Prostate gland (tissue), 2 donors: ENCODE results near the gene XRN2. TPM values are rescaled to one million over a fixed set of nuclear protein-coding genes. Genes with fewer than 3 reads are reported as not detected.

Source experiments
- DNase-seq: peaks from one replicate; pipeline ENCODE4 v3.0.0-alpha.2; 2019; ENCODE audit warnings: low spot score
- H3K27ac ChIP-seq, 2 donors: fragments of 200-600 bp; sonication (generic); 2 replicates each; pipeline ENCODE4 v1.5.1; 2017 to 2019
- H3K27me3 ChIP-seq: fragments of 200-600 bp; sonication (generic); replicated peaks from 2 replicates; pipeline ENCODE4 v1.5.1; 2019; ENCODE audit not compliant: insufficient read depth
- H3K36me3 ChIP-seq, 2 donors: fragments of 200-600 bp; sonication (generic); 1 replicate in 1 of 2; 2 replicates in 1 of 2; pipeline versions ENCODE4 v1.5.1 to v1.8.1; 2017 to 2019
- H3K4me1 ChIP-seq: fragments of 200-600 bp; sonication (generic); replicated peaks from 2 replicates; pipeline ENCODE4 v1.5.1; 2019
- H3K4me3 ChIP-seq, 2 donors: fragments of 200-600 bp; sonication (generic); 2 replicates each; pipeline ENCODE4 v1.5.1; 2017 to 2019
- H3K9me3 ChIP-seq: fragments of 200-600 bp; sonication (generic); 2 replicates; pipeline ENCODE4 v1.5.1; 2017
- POLR2A ChIP-seq: fragments of 450-650 bp; IDR thresholded peaks from one replicate; pipeline ENCODE4 v1.6.1; 2016; ENCODE audit warnings: antibody characterized with exemption, mild to moderate bottlenecking
- POLR2AphosphoS5 ChIP-seq: sonication (generic); formaldehyde crosslinking; IDR thresholded peaks from one replicate; pipeline ENCODE4 v1.6.1; 2017; ENCODE audit warnings: antibody characterized with exemption
- WGBS: methylation state at CpG from one replicate; pipeline ENCODE4 v1.1.5; 2018; 5-methylcytosine and 5-hydroxymethylcytosine counted together
- intact Hi-C: fragments of 100-400 bp; cut with DNase I; formaldehyde crosslinking; loops from one replicate; pipeline ENCODE4 v1.14.2; 2022
- total RNA-seq, 2 donors: library from RNA; depleted of rRNA; stranded (reverse); fragments of >200 nt; gene quantifications; one replicate each; pipeline ENCODE4 v1.1.0, GENCODE V29; 2016
- TF ChIP-seq, protein P1 (sequence below), 4 experiments: fragments of 200-600 bp in 2 of 4; fragments of 450-650 bp in 2 of 4; sonication (generic) in 2 of 4; IDR thresholded peaks; 1 replicate in 3 of 4; 2 replicates in 1 of 4; pipeline ENCODE4 v1.5.1; 2016 to 2019; ENCODE audit warnings: antibody characterized with exemption in 4 of 4, mild to moderate bottlenecking in 2 of 4, moderate library complexity in 2 of 4

The XRN2 gene
- total RNA-seq, 2 donors from 2014 or later = 49.4 to 51.3 TPM

- TF ChIP-seq POLR2AphosphoS5 = no peak
- TF ChIP-seq, protein P1, sequence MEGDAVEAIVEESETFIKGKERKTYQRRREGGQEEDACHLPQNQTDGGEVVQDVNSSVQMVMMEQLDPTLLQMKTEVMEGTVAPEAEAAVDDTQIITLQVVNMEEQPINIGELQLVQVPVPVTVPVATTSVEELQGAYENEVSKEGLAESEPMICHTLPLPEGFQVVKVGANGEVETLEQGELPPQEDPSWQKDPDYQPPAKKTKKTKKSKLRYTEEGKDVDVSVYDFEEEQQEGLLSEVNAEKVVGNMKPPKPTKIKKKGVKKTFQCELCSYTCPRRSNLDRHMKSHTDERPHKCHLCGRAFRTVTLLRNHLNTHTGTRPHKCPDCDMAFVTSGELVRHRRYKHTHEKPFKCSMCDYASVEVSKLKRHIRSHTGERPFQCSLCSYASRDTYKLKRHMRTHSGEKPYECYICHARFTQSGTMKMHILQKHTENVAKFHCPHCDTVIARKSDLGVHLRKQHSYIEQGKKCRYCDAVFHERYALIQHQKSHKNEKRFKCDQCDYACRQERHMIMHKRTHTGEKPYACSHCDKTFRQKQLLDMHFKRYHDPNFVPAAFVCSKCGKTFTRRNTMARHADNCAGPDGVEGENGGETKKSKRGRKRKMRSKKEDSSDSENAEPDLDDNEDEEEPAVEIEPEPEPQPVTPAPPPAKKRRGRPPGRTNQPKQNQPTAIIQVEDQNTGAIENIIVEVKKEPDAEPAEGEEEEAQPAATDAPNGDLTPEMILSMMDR (IDR thresholded peaks at IDR 0.05) = no peak
- TF ChIP-seq POLR2A = no peak
- no peaks in the 10 kb centered on the region for H3K9me3 ChIP-seq
- peaks cover 3% of the 10 kb centered on the region for H3K4me1 ChIP-seq
- H3K27ac ChIP-seq = no peak overlapping the region
- H3K36me3 ChIP-seq = no peaks in the 10 kb centered on the region
- 34% methylated on average over 2 of the region's 2 CpGs for WGBS
- intact Hi-C loops = no loop called here
- no peaks in the 10 kb centered on the region for H3K27me3 ChIP-seq
- H3K4me3 ChIP-seq = no peak overlapping the region
- no peak for DNase-seq
These were observed 6.7 kb downstream of the XRN2 start for GRCh38 chr20:21309678-21310467.

DNA sequence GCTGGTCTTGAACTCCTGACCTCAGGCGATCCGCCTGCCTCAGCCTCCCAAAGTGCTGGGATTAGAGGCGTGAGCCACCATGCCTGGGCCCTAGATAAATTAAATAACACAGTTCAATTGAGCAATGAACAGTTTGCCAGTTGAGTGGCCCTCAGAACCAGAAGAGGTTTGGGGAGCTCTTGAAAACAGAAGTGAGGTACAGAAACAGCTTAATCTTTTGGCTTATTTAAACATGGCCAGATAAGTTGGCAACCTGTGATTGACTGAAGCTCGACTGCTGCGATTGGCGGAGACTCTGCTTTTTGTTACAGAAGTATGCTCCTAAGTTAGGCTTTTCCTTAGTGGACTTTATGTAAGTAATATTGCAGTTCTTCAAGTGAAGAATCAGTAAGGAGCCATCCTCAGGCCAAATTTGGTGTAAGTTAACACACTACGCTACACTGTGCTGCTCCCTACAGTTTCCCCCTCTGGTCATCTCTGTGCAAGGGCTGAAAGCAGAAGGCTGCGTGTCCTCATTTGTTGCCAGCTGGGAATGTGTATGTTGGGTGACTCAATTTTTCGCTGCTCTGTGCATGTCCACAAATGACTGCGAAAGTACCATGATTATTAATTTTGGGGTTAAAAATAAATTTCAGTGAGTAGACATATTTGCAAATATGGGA, 9.8 kb downstream of the XRN2 start:
- no peak overlapping the region for H3K4me3 ChIP-seq
- DNase-seq = no peak
- H3K27ac ChIP-seq = no peak overlapping the region
- no peaks in the 10 kb centered on the region for H3K36me3 ChIP-seq
- WGBS = 87% methylated on average over 10 of the region's 10 CpGs
- intact Hi-C loops = no loop called here
- H3K9me3 ChIP-seq = no peaks in the 10 kb centered on the region
- no peaks in the 10 kb centered on the region for H3K27me3 ChIP-seq
- TF ChIP-seq, protein P1 (IDR thresholded peaks at IDR 0.05) = no peak
- TF ChIP-seq POLR2A (no peak), POLR2AphosphoS5 (no peak)
- peaks cover 3% of the 10 kb centered on the region for H3K4me1 ChIP-seq

- no peak overlapping the region for H3K27ac ChIP-seq
- WGBS = 76% methylated on average over 4 of the region's 4 CpGs
- H3K9me3 ChIP-seq = no peaks in the 10 kb centered on the region
- H3K4me3 ChIP-seq = no peak overlapping the region
- no peak for TF ChIP-seq POLR2A
- TF ChIP-seq, protein P1 (IDR thresholded peaks at IDR 0.05) = no peak
- TF ChIP-seq POLR2AphosphoS5 = no peak
- no peak for DNase-seq
- intact Hi-C loops = no loop called here
- no peaks in the 10 kb centered on the region for H3K27me3 ChIP-seq
- H3K4me1 ChIP-seq = no peaks in the 10 kb centered on the region
- H3K36me3 ChIP-seq = no peaks in the 10 kb centered on the region
These were observed 12.0 kb downstream of the XRN2 start for GRCh38 chr20:21315138-21315537.

DNA sequence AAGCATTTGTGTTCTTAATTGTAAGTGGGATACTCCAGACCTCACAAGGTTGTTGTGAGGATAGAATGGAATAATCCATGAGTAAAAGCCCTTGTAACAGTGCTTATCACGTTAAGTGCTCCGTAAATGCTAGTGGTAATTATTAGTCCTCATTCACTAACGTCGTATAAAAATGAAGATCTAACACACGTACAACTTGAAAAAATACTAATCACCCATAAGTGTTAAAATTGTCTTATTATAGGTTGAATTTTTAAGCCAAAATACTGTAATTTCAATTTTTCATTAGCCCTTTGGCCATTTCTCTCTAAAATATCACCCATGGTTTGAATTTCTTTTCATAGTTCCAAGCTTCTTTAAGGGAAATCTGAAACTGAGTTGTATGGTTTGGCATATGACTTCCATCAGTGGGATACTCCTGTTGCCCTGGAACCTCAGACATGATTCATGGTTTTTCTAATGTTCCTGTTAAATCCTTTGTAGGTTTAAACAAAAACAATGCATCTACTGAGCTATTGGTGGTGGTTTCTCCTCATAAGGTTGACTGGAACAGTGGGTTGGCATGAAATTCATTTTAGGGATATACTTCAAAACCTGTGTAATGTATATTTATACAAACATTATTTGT, 19.1 kb downstream of the XRN2 start:
- Histone ChIP-seq H3K27ac (no peak overlapping the region), H3K4me3 (no peak overlapping the region), H3K4me1 (no peaks in the 10 kb centered on the region), H3K27me3 (no peaks in the 10 kb centered on the region), H3K9me3 (no peaks in the 10 kb centered on the region), H3K36me3 (no peaks in the 10 kb centered on the region)
- TF ChIP-seq POLR2AphosphoS5 (no peak), POLR2A (no peak)
- TF ChIP-seq, protein P1 (IDR thresholded peaks at IDR 0.05) = no peak
- WGBS = 97% methylated on average over 5 of the region's 5 CpGs
- intact Hi-C loops = no loop called here
- no peak for DNase-seq
